DMS 273 (cell line): ENCODE measurements around the gene CYP51A1.
"Not testable (repeated sequence)": the region's sequence is repeated elsewhere in the genome, so short reads cannot be mapped to it uniquely, and the experiment has no call there.

Source experiments
- DNase-seq: peaks from one replicate; lab custom pipeline; 2025; ENCODE audit not compliant: unreplicated experiment; lab: John Stamatoyannopoulos, UW

CYP51A1 gene

DNA sequence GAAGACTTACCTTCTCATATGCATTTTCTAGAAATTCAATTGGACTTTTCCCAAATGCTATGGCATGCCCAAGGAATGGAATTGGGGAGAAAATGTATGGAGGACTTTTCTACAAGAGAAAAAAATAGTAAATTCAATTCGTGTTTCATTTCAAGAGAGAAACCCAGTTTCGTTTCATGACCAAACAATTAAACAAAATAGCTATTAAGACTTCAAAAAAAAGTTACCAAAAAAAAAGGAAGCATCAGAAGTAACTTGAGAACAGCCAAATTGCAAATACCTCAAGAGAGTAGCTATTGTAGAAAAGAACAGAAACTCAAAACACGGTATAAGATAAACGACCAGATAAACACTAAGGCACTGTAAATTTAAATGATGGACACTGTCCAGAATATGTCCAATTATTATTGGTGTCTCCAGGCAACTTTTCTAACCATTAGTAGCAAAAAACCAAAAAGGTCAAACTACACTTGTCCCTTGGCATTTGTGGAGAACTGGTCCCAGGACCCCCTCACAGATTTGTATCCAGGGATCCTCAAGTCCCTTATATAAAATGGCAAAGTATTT, 2.4 kb downstream of the CYP51A1 start:
- DNase-seq, result no peak

DNA sequence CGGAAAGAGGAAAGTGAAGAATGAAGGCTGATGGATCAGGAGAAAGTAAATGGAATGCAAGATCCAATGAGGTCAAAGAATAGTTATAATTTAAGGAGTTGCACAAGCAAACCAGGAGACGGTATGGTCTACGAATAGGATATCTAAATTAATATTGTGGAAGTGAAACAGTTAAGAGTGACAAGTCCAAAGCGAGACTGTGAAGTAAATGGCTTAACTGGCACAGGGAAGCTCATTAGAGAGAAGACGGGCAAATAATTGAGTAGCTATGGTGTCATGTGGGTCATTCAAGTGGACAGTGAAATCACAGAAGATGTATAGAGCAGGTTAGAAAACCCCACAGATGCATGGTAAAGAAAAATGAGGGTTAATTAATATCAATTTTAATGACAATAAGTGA, 3.2 kb downstream of the CYP51A1 start:
- DNase-seq, result no peak

DNA sequence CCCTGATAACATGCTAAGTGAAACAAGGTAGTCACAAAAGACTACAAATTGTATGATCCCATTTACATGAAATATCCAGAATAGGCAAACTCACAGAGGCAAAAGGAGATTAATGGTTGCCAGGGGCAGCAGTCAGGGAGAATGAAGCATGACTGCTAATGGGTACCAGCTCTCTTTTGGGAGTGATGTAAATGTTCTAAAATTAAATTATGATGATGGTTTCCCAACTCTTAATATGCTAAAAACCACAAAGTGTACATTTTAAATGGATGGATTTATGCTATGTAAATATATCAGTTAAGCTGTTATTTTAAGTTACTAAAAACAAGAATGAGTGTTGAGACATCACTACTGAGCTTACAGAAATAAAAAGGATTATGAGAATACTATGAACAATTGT, 12.6 kb downstream of the CYP51A1 start:
- no peak for DNase-seq

DNA sequence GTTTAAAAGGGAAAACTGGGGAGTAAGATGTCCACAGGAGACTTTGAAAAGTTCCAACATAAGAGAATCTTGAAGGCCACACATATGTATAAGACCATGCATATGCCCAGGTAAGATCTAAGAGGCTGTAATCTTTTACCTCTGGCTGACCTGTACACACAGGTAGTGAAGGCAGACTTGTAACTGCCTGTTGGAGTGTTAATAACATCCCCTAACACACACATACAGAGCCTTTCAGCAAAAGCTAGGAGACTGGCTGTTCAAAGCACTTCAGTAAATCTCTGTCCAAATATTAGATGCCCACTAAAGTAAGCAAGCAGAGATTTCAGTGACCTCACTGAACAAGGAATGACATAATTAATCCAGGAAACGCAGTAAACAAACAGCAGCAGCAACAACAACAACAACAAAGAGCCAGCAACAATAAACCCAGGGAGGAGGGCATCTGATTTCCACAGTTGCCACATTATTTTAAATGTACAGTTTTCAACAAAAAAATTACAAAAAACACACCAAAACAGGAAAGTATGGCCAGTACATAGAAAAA, 15.0 kb downstream of the CYP51A1 start:
- DNase-seq, result no peak

DNA sequence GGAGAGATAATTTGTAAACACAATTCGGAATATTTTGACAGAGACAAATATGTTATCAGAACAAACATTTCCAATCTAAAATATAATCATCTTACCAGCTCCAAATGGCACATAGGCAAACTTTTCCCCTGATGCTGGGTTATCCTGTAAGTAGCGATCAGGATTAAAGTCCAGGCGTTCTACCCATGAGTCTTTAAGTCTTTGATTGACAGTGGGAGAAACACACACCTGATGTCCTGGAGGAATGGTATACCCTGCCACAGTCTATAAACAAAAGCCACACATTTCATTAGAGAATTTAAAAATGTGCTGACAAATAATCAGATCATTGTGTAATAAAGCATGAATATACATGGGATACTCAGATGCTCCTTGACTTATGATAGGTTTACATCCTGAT, 17.3 kb downstream of the CYP51A1 start:
- DNase-seq, result no peak

DNA sequence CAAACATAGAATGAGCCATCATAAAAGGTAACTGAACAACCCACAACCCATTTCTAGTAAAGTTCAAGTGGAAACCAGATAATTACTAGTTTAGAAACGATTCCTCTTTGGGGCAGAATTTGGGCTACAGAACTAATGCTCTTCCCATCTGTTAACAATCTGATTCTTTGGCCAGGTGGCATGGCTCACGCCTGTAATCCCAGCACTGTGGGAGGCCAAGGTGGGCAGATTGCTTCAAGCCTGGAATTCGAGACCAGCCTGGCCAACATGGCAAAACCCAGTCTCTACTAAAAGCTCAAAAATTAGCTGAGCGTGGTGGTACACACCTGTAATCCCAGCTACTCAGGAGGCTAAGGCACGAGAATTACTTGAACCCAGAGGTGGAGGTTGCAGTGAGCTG, 18.5 kb downstream of the CYP51A1 start:
- peak; percentile 76 for DNase-seq

DNA sequence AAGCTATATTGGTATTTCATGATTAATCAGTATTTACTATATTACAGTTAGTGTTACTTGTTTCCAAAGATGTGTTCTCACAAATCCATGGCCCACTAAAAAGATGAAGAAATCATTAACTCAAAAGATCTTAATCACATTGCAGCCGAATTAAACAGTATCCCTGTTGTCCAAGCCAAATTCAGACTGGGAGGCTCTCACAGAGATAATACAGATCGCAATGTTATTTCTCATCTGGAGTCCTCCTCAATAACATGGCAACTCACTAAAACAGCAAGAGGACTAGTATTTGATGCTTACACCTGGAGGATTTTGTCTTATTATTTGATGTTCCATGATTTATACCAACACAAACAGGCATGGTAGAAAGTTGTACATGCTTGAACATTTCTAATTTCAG, 23.4 kb downstream of the CYP51A1 start:
- DNase-seq, result no peak

DNA sequence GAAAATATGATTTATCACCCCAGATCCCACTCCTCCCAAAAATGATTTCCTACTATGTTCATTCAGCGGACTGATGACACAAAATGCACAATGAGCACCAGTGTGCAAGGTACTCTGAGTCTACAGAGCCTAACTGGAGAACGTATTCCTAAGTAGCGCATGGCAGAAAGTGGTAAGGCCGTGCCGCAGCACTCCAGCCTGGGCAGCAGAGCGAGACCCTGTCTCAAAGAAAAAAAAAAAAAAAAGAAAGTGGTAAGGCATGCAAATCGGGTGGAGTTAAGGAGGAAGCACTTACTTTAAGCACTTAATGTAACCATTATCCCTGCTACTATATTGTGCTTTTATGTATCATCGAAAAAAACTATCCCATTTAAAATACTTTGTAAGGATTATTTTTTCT, 25.5 kb downstream of the CYP51A1 start:
- DNase-seq, result no peak

DNA sequence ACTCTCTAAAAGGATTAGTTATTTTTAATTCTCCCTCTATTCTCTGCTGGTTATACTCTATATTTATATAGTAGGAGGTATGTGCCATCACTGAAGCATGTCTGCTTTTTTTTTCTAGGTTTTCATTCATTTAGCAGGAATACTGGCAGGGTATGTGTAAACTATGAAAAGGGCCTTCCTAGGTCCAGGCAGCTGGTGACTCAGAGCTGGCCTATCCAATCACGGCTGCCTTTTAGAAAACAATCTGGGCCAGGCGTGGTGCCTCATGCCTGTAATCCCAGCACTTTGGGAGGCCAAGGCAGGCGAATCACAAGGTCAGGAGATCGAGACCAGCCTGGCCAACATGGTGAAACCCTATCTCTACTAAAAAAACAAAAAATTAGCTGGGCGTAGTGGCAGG, 31.4 kb downstream of the CYP51A1 start:
- not testable (repeated sequence) for DNase-seq

DNA sequence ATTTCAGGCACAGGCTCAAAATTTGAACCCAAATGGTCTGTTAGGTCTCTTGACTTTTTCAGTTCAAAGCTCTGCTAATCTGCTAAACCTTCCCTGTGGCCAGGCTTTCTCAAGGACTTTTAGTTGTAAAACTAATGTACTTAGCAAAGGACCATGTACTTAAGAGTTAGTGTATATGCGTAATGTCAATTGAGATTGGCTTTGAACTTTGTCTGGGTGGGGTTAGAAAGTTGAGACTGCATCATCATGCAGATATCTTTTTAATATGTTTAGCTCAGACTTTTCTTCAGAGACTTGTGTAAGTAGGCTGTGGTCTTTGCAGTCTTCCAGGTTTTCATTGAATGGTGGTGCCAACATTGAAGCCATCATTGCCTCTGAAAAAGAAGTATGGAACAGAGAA, 33.7 kb downstream of the CYP51A1 start:
- no peak for DNase-seq

DNA sequence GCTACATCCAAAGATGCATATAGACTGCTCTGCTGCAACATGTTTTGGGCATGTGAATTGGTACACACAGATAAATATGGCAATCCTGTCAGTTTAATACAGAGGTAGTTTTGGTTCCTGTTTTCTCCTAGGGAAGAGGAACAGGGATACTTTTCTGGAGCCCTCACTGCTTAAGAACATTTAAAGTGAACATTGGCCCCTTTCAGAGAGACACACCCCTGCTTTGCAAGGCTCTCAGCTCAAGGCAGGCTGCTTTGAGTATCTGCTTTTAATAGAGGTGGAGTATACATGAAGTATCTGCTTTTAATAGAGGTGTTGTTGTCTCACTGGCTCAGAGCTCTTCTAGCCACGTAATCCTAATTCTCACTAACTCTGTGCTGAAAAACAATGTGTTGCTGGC, 38.9 kb downstream of the CYP51A1 start:
- no peak for DNase-seq

DNA sequence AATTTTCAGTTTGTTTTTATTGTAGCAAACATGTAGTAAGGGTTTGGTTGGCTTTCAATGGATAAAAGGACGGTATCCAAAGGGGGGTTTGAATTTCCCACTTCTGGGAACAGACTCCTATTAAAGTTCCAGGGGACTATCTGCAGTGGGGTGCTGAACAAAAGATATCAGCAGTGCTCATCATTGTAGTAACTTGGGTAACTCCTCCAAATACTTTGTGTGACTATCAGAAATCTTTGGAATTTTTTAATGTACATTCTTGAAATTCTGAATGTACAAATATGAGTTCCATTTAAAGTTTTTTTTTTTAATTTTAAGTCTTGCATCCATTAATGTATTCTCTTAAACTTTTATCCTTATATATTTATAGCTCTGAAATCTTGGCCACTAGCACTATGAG, 42.1 kb downstream of the CYP51A1 start:
- DNase-seq, result no peak

DNA sequence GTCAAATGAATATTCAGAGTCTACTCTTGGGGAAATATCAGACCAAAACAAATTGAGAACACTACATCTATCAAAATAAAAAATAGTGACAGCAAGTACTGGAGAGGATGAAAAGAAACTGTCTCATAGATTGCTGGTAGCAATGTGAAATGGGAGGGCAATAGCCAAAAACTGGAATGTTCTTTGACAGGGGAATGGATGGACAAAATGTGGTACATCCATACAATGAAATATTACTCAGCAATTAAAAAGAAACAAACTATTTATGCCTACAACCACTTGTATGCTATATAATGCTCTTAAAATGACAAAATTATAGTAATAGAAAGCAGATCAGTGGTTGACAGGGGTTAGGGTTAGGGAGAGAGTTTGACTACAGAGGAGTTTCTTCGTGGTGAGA, 46.0 kb downstream of the CYP51A1 start:
- no peak for DNase-seq

DNA sequence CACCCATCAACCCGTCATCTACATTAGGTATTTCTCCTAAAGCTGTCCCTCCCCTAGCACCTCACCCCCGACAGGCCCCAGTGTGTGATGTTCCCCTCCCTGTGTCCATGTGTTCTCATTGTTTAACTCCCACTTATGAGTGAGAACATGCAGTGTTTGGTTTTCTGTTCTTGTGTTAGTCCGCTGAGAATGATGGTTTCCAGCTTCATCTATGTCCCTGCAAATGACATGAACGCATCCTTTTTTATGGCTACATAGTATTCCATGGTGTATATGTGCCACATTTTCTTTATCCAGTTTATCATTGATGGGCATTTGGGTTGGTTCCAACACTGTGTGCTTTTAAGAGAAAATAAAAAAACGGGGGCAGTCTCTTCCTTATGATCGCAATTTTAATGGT, 50.4 kb downstream of the CYP51A1 start:
- not testable (repeated sequence) for DNase-seq

DNA sequence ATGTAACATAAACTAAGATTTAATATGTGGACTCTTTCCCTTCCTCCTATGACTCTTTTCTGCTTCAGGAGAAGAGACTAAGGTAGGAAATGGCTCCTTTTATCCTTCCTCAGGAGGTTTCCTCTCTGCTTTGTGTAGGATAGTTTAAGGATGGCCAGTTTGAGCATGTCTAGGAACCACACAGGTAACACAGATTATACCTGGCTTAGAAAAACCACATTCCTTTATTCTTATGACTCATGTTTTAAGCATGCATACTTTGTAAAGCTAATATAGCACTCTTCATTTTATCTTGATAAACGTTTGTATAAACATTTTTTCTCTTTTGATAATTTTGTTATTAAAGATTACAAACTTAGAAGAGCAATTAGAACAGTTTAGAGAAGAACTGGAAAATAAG, 57.8 kb downstream of the CYP51A1 start:
- no peak for DNase-seq

DNA sequence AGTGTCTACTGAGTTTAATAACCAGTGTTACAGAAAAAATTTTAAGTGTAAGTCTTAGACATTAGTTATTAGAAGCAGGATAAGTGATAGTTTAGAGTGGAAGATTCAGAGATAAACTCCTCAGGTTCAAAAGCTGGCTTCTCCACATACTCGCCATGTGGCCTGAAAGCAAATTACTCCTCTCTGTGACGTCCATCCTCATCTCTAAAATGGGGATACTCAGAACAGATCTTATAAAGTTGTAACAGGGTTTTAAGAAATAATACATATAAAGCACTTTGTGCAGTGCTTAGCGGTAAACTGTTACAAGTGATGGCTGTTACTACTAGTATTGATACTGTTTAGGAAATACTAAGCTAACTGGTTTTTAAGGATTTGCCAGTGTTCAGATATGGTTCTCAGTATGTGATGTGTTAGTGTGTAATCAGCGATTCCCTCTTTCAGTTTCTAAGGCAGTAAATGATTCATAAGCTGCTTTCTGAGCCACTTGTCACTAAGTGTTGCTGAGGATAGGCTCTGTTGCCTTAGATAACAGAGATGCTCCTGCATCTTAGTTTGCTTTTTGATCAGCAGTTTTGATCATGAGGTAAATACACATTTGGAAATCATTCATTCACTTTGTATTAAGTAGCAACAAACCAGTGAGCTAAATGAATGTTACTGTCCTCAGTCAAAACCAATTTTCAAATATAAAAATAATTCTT, 58.7 kb downstream of the CYP51A1 start:
- DNase-seq, result no peak

DNA sequence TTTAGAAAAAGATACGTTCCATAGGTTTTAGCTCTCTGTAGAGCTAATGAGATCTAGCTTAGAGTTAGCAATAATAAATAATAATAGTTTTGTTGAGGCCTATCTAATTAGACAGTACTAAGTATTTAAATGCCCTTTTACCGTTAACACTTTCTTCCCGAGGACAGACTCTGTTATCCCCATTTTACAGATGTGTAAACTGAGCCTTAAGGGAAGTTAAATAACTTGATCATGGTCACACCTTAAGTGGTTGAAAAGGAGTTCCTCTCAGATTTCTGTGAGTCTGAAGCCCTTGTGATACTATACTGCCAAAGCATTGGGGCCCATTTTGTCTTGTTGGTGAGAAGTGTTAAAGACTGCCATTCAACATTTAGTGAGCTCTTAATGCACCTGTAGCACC, 61.6 kb downstream of the CYP51A1 start:
- DNase-seq, result no peak

DNA sequence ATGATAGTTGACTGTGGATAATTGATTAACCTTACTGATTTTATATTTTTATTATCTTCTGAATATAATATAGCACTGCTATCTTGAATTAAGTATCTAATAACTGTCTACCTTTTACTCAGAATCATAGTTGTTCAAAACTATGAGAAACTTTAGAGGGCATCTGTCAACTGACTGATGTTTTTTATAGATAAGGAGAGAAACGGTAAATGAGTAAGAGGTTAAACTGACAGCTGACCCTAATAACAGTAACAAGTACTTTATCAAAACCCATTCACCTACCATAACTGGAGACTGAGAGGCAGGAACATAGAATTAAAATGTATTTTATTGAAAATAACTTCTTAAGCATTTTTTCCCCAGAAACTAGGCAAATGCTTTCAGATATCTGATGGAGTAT, 62.2 kb downstream of the CYP51A1 start:
- DNase-seq, result no peak

DNA sequence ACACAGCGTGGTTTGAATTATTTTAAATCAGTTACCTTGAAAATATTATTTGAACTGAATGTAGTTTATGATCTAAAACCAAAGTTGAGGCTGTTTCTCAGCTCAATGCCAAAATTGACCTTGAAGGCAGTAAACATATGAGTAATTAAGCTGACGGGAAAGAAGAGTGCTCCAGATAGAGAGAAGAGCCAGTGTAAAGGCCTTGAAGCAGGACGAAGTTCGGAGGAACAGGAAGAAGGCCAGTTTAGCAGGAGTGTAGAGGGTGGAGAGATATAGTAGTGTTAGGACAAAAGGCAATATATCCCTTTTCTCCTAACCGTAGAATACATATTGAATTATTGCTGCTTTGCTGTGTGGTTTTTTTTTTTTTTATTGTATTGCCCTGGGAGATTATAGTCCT, 63.2 kb downstream of the CYP51A1 start:
- no peak for DNase-seq

DNA sequence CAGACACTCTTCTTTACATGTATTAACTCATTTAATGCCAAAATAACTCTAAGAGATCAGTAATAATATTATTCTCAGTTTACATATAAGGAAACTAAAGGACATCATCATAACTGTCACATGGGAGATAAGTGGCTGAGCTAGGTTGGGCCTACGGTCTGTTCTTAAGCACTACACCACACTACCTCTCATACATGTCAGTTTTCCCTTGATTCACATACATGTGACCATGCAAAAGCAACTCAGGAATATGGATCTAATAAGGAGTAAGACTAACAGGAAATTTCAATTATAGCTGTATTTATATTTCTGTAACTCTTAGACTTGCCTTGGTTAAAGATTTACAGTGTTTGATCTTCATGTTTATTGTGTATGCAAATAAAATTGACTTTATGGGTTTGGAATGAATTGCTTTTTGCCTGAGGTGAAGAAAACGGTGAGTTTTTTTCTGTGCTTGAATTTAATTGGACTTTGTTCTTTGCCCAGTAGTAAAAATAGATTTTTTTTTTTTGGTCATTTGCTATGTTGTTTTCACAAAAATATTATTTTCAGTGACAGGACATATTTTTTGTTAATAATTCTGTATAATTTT, 69.7 kb downstream of the CYP51A1 start:
- no peak for DNase-seq
